HEK293 (cell line): ENCODE measurements around the gene GPALPP1.

Source experiments
- CTCF ChIA-PET: fragments of 350-600 bp; formaldehyde crosslinking; extraction: SDS; loops from one replicate; lab custom pipeline; 2021; ENCODE audit warnings: antibody characterized with exemption; lab: Yijun Ruan, JAX
- POLR2A ChIA-PET: fragments of 300-600 bp; formaldehyde crosslinking; extraction: SDS; loops from one replicate; lab custom pipeline; 2020; ENCODE audit warnings: antibody characterized with exemption, inconsistent platforms; lab: Yijun Ruan, JAX
- H3K27ac ChIP-seq: fragments of 200-500 bp; sonication (Bioruptor generic); 2 replicates; pipeline ENCODE4 v1.5.1; 2014; ENCODE audit warnings: low read depth, low read length, control low read depth, inconsistent platforms; ENCODE audit errors: extremely low read depth
- H3K36me3 ChIP-seq, 2 experiments: fragments of 200-500 bp in 1 of 2; sonication (Bioruptor generic) in 1 of 2; 1 replicate in 1 of 2; 2 replicates in 1 of 2; pipeline ENCODE4 v1.5.1; 2014 to 2017; ENCODE audit warnings: inconsistent platforms in 2 of 2, low read length in 2 of 2; ENCODE audit not compliant: control insufficient read depth in 2 of 2, insufficient read depth in 1 of 2
- H3K4me1 ChIP-seq: fragments of 200-500 bp; sonication (Bioruptor generic); 2 replicates; pipeline ENCODE4 v1.5.1; 2014; ENCODE audit warnings: mild to moderate bottlenecking, low read length, inconsistent platforms; ENCODE audit not compliant: control insufficient read depth, insufficient read depth
- H3K4me3 ChIP-seq: 2 replicates; pipeline ENCODE4 v1.5.1; 2011; ENCODE audit warnings: low read depth, mild to moderate bottlenecking, control low read depth, low read length, moderate library complexity
- H3K9me3 ChIP-seq: fragments of 200-500 bp; sonication (Bioruptor generic); 2 replicates; pipeline ENCODE4 v1.5.1; 2014; ENCODE audit warnings: low read depth, low read length, inconsistent platforms; ENCODE audit not compliant: control insufficient read depth, insufficient read depth
- BCL11A ChIP-seq: fragments of 450-650 bp; formaldehyde crosslinking; IDR thresholded peaks from 2 replicates; pipeline ENCODE4 v1.5.1; 2016; ENCODE audit warnings: low read depth, missing biosample characterization, missing genetic modification characterization
- GLIS1 ChIP-seq: fragments of 450-650 bp; formaldehyde crosslinking; IDR thresholded peaks from 2 replicates; pipeline ENCODE4 v1.5.1; 2016; ENCODE audit warnings: missing biosample characterization, missing genetic modification characterization
- HOXD13 ChIP-seq: sonication (generic); formaldehyde crosslinking; IDR thresholded peaks from 2 replicates; pipeline ENCODE4 v1.8.0; 2022; ENCODE audit warnings: missing genetic modification reagents, borderline replicate concordance
- OVOL3 ChIP-seq: fragments of 450-650 bp; formaldehyde crosslinking; IDR thresholded peaks from 2 replicates; pipeline ENCODE4 v1.5.1; 2016; ENCODE audit warnings: missing biosample characterization, missing genetic modification characterization
- SALL2 ChIP-seq: fragments of 450-650 bp; formaldehyde crosslinking; IDR thresholded peaks from 2 replicates; pipeline ENCODE4 v1.5.0; 2017; ENCODE audit warnings: missing biosample characterization, mild to moderate bottlenecking, missing genetic modification characterization, borderline replicate concordance
- ZBTB1 ChIP-seq: fragments of 450-650 bp; formaldehyde crosslinking; IDR thresholded peaks from 2 replicates; pipeline ENCODE4 v1.5.1; 2016; ENCODE audit warnings: missing biosample characterization, missing genetic modification characterization
- ZEB2 ChIP-seq: fragments of 450-650 bp; formaldehyde crosslinking; IDR thresholded peaks from 2 replicates; pipeline ENCODE4 v1.5.1; 2016; ENCODE audit warnings: missing biosample characterization, missing genetic modification characterization
- ZNF121 ChIP-seq: fragments of 450-650 bp; formaldehyde crosslinking; IDR thresholded peaks from 2 replicates; pipeline ENCODE4 v1.5.1; 2016; ENCODE audit warnings: missing biosample characterization, missing genetic modification characterization
- ZNF16 ChIP-seq: fragments of 450-650 bp; formaldehyde crosslinking; IDR thresholded peaks from 2 replicates; pipeline ENCODE4 v1.5.1; 2016; ENCODE audit warnings: low read depth, missing biosample characterization, missing genetic modification characterization
- ZNF362 ChIP-seq: fragments of 450-650 bp; formaldehyde crosslinking; IDR thresholded peaks from 2 replicates; pipeline ENCODE4 v1.5.1; 2016; ENCODE audit warnings: missing biosample characterization, missing genetic modification characterization
- ZNF366 ChIP-seq: fragments of 450-650 bp; formaldehyde crosslinking; conservative IDR thresholded peaks from 2 replicates; pipeline ENCODE4 v1.5.1; 2016; ENCODE audit warnings: missing biosample characterization, missing genetic modification characterization
- ZNF416 ChIP-seq: fragments of 450-650 bp; formaldehyde crosslinking; IDR thresholded peaks from 2 replicates; pipeline ENCODE4 v1.5.1; 2016; ENCODE audit warnings: missing biosample characterization, missing genetic modification characterization
- ZNF449 ChIP-seq: fragments of 450-650 bp; formaldehyde crosslinking; IDR thresholded peaks from 2 replicates; pipeline ENCODE4 v1.5.1; 2017; ENCODE audit warnings: missing biosample characterization, mild to moderate bottlenecking, missing genetic modification characterization, moderate library complexity
- ZNF48 ChIP-seq: fragments of 450-650 bp; formaldehyde crosslinking; IDR thresholded peaks from 2 replicates; pipeline ENCODE4 v1.5.1; 2016; ENCODE audit warnings: missing biosample characterization, missing genetic modification characterization
- ZNF513 ChIP-seq: fragments of 450-650 bp; IDR thresholded peaks from 2 replicates; pipeline ENCODE4 v1.5.1; 2018; ENCODE audit warnings: missing biosample characterization, missing genetic modification characterization
- ZNF670 ChIP-seq: fragments of 450-650 bp; formaldehyde crosslinking; IDR thresholded peaks from 2 replicates; pipeline ENCODE4 v1.5.1; 2016; ENCODE audit warnings: missing biosample characterization, missing genetic modification characterization, low read depth
- ZSCAN30 ChIP-seq: fragments of 450-650 bp; IDR thresholded peaks from 2 replicates; pipeline ENCODE4 v1.5.1; 2018; ENCODE audit warnings: missing biosample characterization, mild to moderate bottlenecking, missing genetic modification characterization, moderate library complexity
- TF ChIP-seq, protein P1 (sequence below): fragments of 450-650 bp; formaldehyde crosslinking; optimal IDR thresholded peaks from 2 replicates; pipeline ENCODE3; 2016; ENCODE audit warnings: missing biosample characterization, mild to moderate bottlenecking, missing genetic modification characterization

GPALPP1 gene

DNA sequence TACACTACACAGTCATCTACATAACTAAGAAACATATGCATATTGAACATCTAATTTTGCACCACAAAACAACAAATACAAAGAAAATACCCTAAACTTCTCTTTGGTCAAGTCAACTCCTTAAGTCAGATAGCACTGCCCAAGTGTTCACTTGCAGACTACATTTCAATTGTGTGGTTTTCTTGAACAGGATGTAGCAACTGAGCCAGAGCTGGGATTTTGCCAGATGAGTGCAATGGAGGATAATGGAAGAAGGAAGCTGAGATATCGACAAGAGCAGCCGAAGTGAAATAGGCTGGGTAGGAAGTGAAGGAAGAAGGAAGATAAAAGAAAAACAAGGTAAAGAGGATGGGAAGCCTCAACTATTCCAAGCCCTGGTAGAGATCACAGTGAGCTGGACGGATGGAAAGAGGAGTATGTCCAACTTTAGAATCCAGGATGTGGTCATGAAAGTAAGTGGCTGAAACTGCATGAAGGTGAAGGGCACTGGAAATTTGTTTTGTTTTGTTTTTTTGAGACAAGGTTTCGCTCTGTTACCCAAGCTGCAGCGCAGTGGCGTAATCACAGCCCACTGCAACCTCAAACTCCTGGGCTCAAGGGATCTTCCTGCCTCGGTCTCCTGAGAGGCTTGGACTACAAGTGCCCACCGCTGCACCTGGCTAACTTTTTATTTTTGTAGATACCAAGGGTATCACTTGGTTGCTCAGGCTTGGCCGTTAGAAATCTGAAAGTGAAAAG is 15.1 kb upstream of the GPALPP1 start:
- Histone ChIP-seq H3K4me3 (no peak overlapping the region), H3K4me1 (peaks cover 5% of the 10 kb centered on the region; the same call in 1 of the 2 replicates), H3K27ac (no peak overlapping the region), H3K9me3 (no peaks in the 10 kb centered on the region), H3K36me3 (peaks cover 12 to 44% of the 10 kb centered on the region in 2 experiments)
- TF ChIP-seq GLIS1 (tag by site-specific recombination) (no peak), ZNF449 (no peak), BCL11A (tag by site-specific recombination) (no peak), ZNF121 (no peak), ZEB2 (tag by site-specific recombination) (no peak), ZNF670 (no peak), ZNF416 (tag by site-specific recombination) (no peak), ZNF362 (tag by site-specific recombination) (no peak), SALL2 (tag by site-specific recombination) (no peak), ZNF48 (no peak), OVOL3 (tag by site-specific recombination) (no peak), ZSCAN30 (no peak), HOXD13 (CRISPR knock-in tag) (no peak)
- TF ChIP-seq, protein P1, sequence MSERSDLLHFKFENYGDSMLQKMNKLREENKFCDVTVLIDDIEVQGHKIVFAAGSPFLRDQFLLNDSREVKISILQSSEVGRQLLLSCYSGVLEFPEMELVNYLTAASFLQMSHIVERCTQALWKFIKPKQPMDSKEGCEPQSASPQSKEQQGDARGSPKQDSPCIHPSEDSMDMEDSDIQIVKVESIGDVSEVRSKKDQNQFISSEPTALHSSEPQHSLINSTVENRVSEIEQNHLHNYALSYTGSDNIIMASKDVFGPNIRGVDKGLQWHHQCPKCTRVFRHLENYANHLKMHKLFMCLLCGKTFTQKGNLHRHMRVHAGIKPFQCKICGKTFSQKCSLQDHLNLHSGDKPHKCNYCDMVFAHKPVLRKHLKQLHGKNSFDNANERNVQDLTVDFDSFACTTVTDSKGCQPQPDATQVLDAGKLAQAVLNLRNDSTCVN (tag by site-specific recombination): no peak
- ChIA-PET POLR2A (no interaction called here), CTCF (interaction anchor here (0.6 to 1.7 kb wide), 9 partner anchors 9 to 1747 kb away, joined by 3 to 5 read pairs (median 3); no protein-coding TSS in a partner anchor)

- peaks cover 15 to 57% of the 10 kb centered on the region in 2 experiments for H3K36me3 ChIP-seq
- TF ChIP-seq ZNF16 (tag by site-specific recombination) (no peak), ZNF513 (tag by site-specific recombination) (peak; percentile 95), ZBTB1 (tag by site-specific recombination) (no peak), ZNF366 (peak; percentile 83)
- peaks cover 5% of the 10 kb centered on the region; the same call in 1 of the 2 replicates for H3K4me1 ChIP-seq
- H3K9me3 ChIP-seq: no peaks in the 10 kb centered on the region
- ChIA-PET POLR2A (no interaction called here), CTCF (interaction anchor here (0.7 kb wide), 1 partner anchor 493 kb away, joined by 3 read pairs; no protein-coding TSS in a partner anchor)
- no peak overlapping the region for H3K4me3 ChIP-seq
- H3K27ac ChIP-seq: no peak overlapping the region
Observed at GRCh38 chr13:44976196-44976595, 13.1 kb upstream of the GPALPP1 start.
